NCI-H1694 treated with DMSO at 0.1 percent for 48 hours (cell line): ENCODE measurements around the gene IFI27.

ENCODE experiments used
- DNase-seq: peaks from one replicate; lab custom pipeline; 2025; lab: John Stamatoyannopoulos, UW

IFI27 gene

GRCh38 chr14:94125659-94126418 lies 15.3 kb downstream of the IFI27 start:
- DNase-seq, result no peak

GRCh38 chr14:94126419-94126677 lies 15.8 kb downstream of the IFI27 start:
- DNase-seq, result no peak

- no peak for DNase-seq
Observed at GRCh38 chr14:94126800-94127199, 16.3 kb downstream of the IFI27 start.

- DNase-seq, result no peak
Observed at GRCh38 chr14:94127330-94127729, 16.8 kb downstream of the IFI27 start.

GRCh38 chr14:94128216-94128839 lies 17.8 kb downstream of the IFI27 start:
- DNase-seq, result no peak

GRCh38 chr14:94129111-94129757 lies 18.7 kb downstream of the IFI27 start, which contains the start of gene IFI27L2:
TSS of gene IFI27L2 (minus strand) at chr14:94129604. CDS start at chr14:94129564, 40 bp downstream.
- peak; percentile 95 for DNase-seq

- DNase-seq, result peak; percentile 86
Observed at GRCh38 chr14:94129758-94130414, 19.4 kb downstream of the IFI27 start.

- DNase-seq, result peak; percentile 95
Observed at GRCh38 chr14:94132285-94132887, 21.9 kb downstream of the IFI27 start.

GRCh38 chr14:94135476-94135875 lies 24.9 kb downstream of the IFI27 start:
- DNase-seq, result no peak

- peak; percentile 90 for DNase-seq
Observed at GRCh38 chr14:94136575-94137331, 26.2 kb downstream of the IFI27 start.

GRCh38 chr14:94138251-94138650 lies 27.7 kb downstream of the IFI27 start:
- DNase-seq, result no peak

- no peak for DNase-seq
Observed at GRCh38 chr14:94139006-94139405, 28.5 kb downstream of the IFI27 start.

- DNase-seq, result no peak
Observed at GRCh38 chr14:94139421-94139820, 28.9 kb downstream of the IFI27 start.

GRCh38 chr14:94142247-94142646 lies 31.7 kb downstream of the IFI27 start:
- DNase-seq, result no peak

- DNase-seq, result no peak
Observed at GRCh38 chr14:94142836-94143235, 32.3 kb downstream of the IFI27 start.

GRCh38 chr14:94143239-94143638 lies 32.7 kb downstream of the IFI27 start:
- no peak for DNase-seq

GRCh38 chr14:94143711-94144110 lies 33.2 kb downstream of the IFI27 start:
- no peak for DNase-seq

GRCh38 chr14:94144765-94145164 lies 34.2 kb downstream of the IFI27 start:
- DNase-seq, result peak; percentile 68

GRCh38 chr14:94145902-94146527 lies 35.5 kb downstream of the IFI27 start:
- peak; percentile 39 for DNase-seq

GRCh38 chr14:94152676-94153075 lies 42.1 kb downstream of the IFI27 start:
- DNase-seq, result no peak

- DNase-seq, result no peak
Observed at GRCh38 chr14:94153750-94154342, 43.3 kb downstream of the IFI27 start.
